Lung (tissue), 12 donors: ENCODE results near the gene SACS. TPM values are rescaled to one million over a fixed set of nuclear protein-coding genes. Genes with fewer than 3 reads are reported as not detected.

ENCODE experiments used
- ATAC-seq: fragments of 200-7000 bp; cut with Tn5 transposase; one replicate; pipeline ENCODE4 v1.9.1; 2020; ENCODE audit warnings: moderate number of reproducible peaks; ENCODE audit not compliant: insufficient read depth, low FRiP score
- DNase-seq, 3 donors: peaks; one replicate each; pipeline ENCODE4 v3.0.0-alpha.2; 2013 to 2017
- H3K27ac ChIP-seq, 2 donors: one replicate each; pipeline ENCODE4 v1.5.1; 2013; ENCODE audit warnings: mild to moderate bottlenecking in 2 of 2, moderate library complexity in 2 of 2, control low read depth in 1 of 2, inconsistent platforms in 1 of 2, low read depth in 1 of 2, low read length in 1 of 2
- H3K27me3 ChIP-seq, 3 donors: one replicate each; pipeline ENCODE4 v1.5.1; 2013; ENCODE audit warnings: low read length in 2 of 3; ENCODE audit not compliant: control insufficient read depth in 3 of 3, insufficient read depth in 3 of 3
- H3K36me3 ChIP-seq, 4 donors: one replicate each; pipeline ENCODE4 v1.5.1; 2013; ENCODE audit warnings: low read length in 4 of 4, mild to moderate bottlenecking in 1 of 4, moderate library complexity in 1 of 4; ENCODE audit not compliant: control insufficient read depth in 4 of 4, insufficient read depth in 4 of 4
- H3K4me1 ChIP-seq, 5 donors: one replicate each; pipeline ENCODE4 v1.5.1; 2013; ENCODE audit warnings: low read length in 5 of 5, mild to moderate bottlenecking in 2 of 5, moderate library complexity in 1 of 5; ENCODE audit not compliant: control insufficient read depth in 5 of 5, insufficient read depth in 5 of 5
- H3K4me3 ChIP-seq: one replicate; pipeline ENCODE4 v1.5.1; 2013; ENCODE audit warnings: mild to moderate bottlenecking, control low read depth, moderate library complexity
- H3K9ac ChIP-seq, 2 donors: one replicate each; pipeline ENCODE4 v1.5.1; 2013; ENCODE audit warnings: low read length in 2 of 2, control low read depth in 1 of 2; ENCODE audit not compliant: insufficient read depth in 1 of 2
- H3K9me3 ChIP-seq, 4 donors: one replicate each; pipeline ENCODE4 v1.5.1; 2013; ENCODE audit warnings: low read length in 3 of 4, mild to moderate bottlenecking in 1 of 4, moderate library complexity in 1 of 4; ENCODE audit not compliant: control insufficient read depth in 4 of 4, insufficient read depth in 3 of 4
- CTCF ChIP-seq: IDR thresholded peaks from 2 replicates; pipeline ENCODE4 v1.5.1; 2012; ENCODE audit warnings: mild to moderate bottlenecking; ENCODE audit errors: control extremely low read depth, extremely low read depth
- WGBS, 2 donors: extraction: QIAGEN DNeasy Blood & Tissue Kit; methylation state at CpG; one replicate each; pipeline ENCODE4 v1.1.7; 2013; 5-methylcytosine and 5-hydroxymethylcytosine counted together
- polyA plus RNA-seq, 2 donors: library from polyadenylated mRNA; stranded (reverse); fragments of 200-250 nt; gene quantifications; one replicate each; pipeline ENCODE4 v1.2.1, GENCODE V29; 2013
- total RNA-seq, 2 donors: library from RNA; depleted of rRNA in 1 of 2; stranded (reverse); fragments of >200 nt in 1 of 2; gene quantifications; one replicate each; pipeline ENCODE4 v1.2.1, GENCODE V29; 2014 to 2021
- donor health status: control.
- donor health status: control.
- donor health status: Bipolar disorder and iron deficiency.
- donor health status: healthy.
- donor health status: DM: yes; HTN: yes; CAD: no.

Gene SACS
- total and polyA plus RNA-seq, 4 donors = 2.5 to 21.7 (median 7.0) TPM

GRCh38 chr13:23372264-23372906, 61.1 kb downstream of the SACS start:
- no peak for TF ChIP-seq CTCF
- WGBS, 2 donors = 38 to 42% methylated on average over 5 of the region's 5 CpGs
- DNase-seq (peak; percentile 55 to 88 (median 82)), ATAC-seq (no peak)
- Histone ChIP-seq H3K27ac (peak overlapping the region in 1 of 2 donors; percentile 22), H3K9me3 (no peaks in the 10 kb centered on the region), H3K27me3 (no peaks in the 10 kb centered on the region), H3K9ac (no peak overlapping the region), H3K4me1 (peaks cover 0 to 27% (median 18%) of the 10 kb centered on the region in 5 donors), H3K4me3 (no peak overlapping the region), H3K36me3 (peaks cover 2 to 20% (median 7%) of the 10 kb centered on the region in 4 donors)

GRCh38 chr13:23367907-23368306, 65.6 kb downstream of the SACS start:
- no peak overlapping the region for H3K4me3 ChIP-seq
- no peaks in the 10 kb centered on the region for H3K9me3 ChIP-seq
- ATAC-seq (no peak), DNase-seq (no peak)
- 97% methylated on average over 6 of the region's 6 CpGs for WGBS, 2 donors
- peaks cover 7 to 38% (median 23%) of the 10 kb centered on the region in 4 donors for H3K36me3 ChIP-seq
- no peaks in the 10 kb centered on the region for H3K27me3 ChIP-seq
- no peak overlapping the region for H3K9ac ChIP-seq
- no peak for TF ChIP-seq CTCF
- H3K27ac ChIP-seq = no peak overlapping the region
- H3K4me1 ChIP-seq = peaks cover 0 to 12% (median 9%) of the 10 kb centered on the region in 5 donors

- WGBS, 2 donors = 91 to 97% methylated on average over 3 of the region's 3 CpGs
- no peak for TF ChIP-seq CTCF
- no peaks in the 10 kb centered on the region for H3K4me1 ChIP-seq
- no peak overlapping the region for H3K27ac ChIP-seq
- ATAC-seq = no peak
- H3K27me3 ChIP-seq = no peaks in the 10 kb centered on the region
- no peaks in the 10 kb centered on the region for H3K9me3 ChIP-seq
- peaks cover 7 to 39% (median 22%) of the 10 kb centered on the region in 4 donors for H3K36me3 ChIP-seq
- H3K4me3 ChIP-seq = no peak overlapping the region
- H3K9ac ChIP-seq = no peak overlapping the region
- DNase-seq = no peak
These were observed 67.8 kb downstream of the SACS start for GRCh38 chr13:23365652-23366051.

GRCh38 chr13:23359882-23360281, 73.6 kb downstream of the SACS start:
- Histone ChIP-seq H3K4me1 (no peaks in the 10 kb centered on the region), H3K9me3 (no peaks in the 10 kb centered on the region), H3K27ac (no peak overlapping the region), H3K27me3 (no peaks in the 10 kb centered on the region), H3K36me3 (peaks cover 13 to 41% (median 27%) of the 10 kb centered on the region in 4 donors), H3K4me3 (no peak overlapping the region), H3K9ac (no peak overlapping the region)
- no peak for TF ChIP-seq CTCF
- WGBS, 2 donors = 88 to 97% methylated on average over 1 of the region's 1 CpG
- ATAC-seq (no peak), DNase-seq (no peak)
